Measurements from ENCODE around the gene PRKN. TPM values are rescaled to one million over a fixed set of nuclear protein-coding genes. Genes with fewer than 3 reads are reported as not detected.
A peak's percentile ranks its signal among the peaks of the same experiment; 100 is the strongest.

The PRKN gene
- total RNA-seq, 2 experiments from 2014 or later, result 0.63 TPM; not detected in 1

DNA sequence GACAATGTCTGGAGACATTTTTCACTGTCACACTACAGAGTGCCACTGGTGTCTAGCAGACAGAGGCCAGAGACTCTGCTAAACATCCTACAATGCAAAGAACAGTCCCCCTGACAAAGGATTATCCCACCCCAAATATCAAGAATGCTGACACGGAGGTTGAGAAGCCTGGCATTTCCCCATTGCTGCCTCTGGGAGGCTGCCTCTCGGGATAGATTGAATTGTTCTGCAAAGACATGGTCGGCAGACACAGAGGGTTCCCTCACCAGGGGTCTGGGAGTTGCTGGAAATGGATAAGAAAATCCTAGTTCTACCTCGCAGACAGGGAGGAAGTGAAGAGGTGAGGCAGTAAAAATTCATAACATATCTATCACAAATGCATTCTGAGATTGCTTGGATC is 1287.3 kb downstream of the PRKN start:
- no peaks in the 10 kb centered on the region for H3K36me3 Mint-ChIP-seq (ENCODE audit: low read depth)
- ChIA-PET CTCF (interaction anchor here (1.4 kb wide), 1 partner anchor 22 kb away, joined by 6 read pairs; no protein-coding TSS in a partner anchor), POLR2A (no interaction called here)
- H3K4me1 Mint-ChIP-seq (ENCODE audit: low read depth), result peaks cover 3% of the 10 kb centered on the region
- no peaks in the 10 kb centered on the region for H3K9me3 Mint-ChIP-seq (ENCODE audit: insufficient read depth)
- H3K27ac Mint-ChIP-seq, result no peak overlapping the region
- no peaks in the 10 kb centered on the region for H3K27me3 Mint-ChIP-seq (ENCODE audit: low read depth)
- no peak for DNase-seq
- ATAC-seq, result no peak
- H3K4me3 Mint-ChIP-seq, result no peak overlapping the region

DNA sequence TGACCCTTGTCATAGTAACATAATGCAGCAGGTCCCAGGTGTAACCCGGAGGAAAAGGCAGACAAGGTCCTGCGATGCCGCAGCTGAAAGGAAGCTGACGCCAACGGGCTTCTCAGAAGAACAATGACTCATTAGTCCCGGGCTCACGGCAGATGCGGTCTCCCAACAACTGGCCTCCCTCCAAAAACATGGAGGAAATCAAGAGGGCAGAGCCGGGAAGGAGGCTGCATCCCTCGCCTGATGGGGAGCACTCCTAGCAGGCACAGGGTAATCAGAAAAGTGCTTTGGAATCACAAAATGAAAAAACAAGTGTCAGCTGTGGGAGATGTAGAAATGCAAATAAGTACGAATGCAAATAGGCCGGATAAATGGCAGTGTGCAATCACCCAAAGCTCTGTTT is 1288.5 kb downstream of the PRKN start:
- H3K4me3 Mint-ChIP-seq, result no peak overlapping the region
- H3K4me1 Mint-ChIP-seq (ENCODE audit: low read depth), result no peaks in the 10 kb centered on the region
- peaks cover 2% of the 10 kb centered on the region for H3K27me3 Mint-ChIP-seq (ENCODE audit: low read depth)
- ChIA-PET POLR2A (no interaction called here), CTCF (interaction anchor here (0.8 to 1.4 kb wide), 2 partner anchors 21 to 65 kb away, joined by 3 to 6 read pairs; no protein-coding TSS in a partner anchor)
- DNase-seq (no peak), ATAC-seq (no peak)
- H3K9me3 Mint-ChIP-seq (ENCODE audit: insufficient read depth), result no peaks in the 10 kb centered on the region
- no peaks in the 10 kb centered on the region for H3K36me3 Mint-ChIP-seq (ENCODE audit: low read depth)
- peak overlapping the region; percentile 54 for H3K27ac Mint-ChIP-seq

DNA sequence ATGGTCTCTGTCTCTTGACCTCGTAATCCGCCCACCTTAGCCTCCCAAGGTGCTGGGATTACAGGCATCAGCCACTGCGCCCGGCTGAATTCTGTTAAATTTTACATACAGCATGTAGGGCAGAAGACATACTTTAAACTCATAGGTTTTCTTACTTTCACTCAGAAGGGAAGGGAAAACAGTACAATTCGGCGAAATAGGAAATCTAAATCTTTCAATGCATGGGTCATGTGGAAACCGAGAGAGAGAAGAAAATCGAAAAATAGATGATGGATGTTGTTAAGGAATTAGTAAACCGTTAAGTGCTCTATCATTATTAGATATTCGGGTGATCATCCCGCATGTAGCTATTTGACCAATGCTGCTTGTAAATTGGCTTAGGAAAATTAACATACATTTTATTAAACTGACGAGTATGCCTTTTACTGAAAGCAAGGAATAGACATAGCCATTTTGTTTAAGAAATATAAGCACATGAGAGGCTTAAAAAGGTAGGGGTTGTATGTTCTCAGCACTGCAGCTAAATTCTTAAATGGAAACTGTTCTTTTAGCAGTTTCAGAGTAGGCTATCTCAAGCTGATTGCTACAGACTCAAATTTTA is 1289.0 kb downstream of the PRKN start:
- Mint-ChIP-seq H3K27ac (no peak overlapping the region), H3K4me3 (no peak overlapping the region), H3K9me3 (ENCODE audit: insufficient read depth) (no peaks in the 10 kb centered on the region), H3K36me3 (ENCODE audit: low read depth) (no peaks in the 10 kb centered on the region), H3K27me3 (ENCODE audit: low read depth) (peaks cover 2% of the 10 kb centered on the region), H3K4me1 (ENCODE audit: low read depth) (no peaks in the 10 kb centered on the region)
- ChIA-PET POLR2A (no interaction called here), CTCF (interaction anchor here (1.4 to 2.2 kb wide), 2 partner anchors 20 kb away, joined by 6 to 7 read pairs; no protein-coding TSS in a partner anchor)
- DNase-seq (no peak), ATAC-seq (no peak)

DNA sequence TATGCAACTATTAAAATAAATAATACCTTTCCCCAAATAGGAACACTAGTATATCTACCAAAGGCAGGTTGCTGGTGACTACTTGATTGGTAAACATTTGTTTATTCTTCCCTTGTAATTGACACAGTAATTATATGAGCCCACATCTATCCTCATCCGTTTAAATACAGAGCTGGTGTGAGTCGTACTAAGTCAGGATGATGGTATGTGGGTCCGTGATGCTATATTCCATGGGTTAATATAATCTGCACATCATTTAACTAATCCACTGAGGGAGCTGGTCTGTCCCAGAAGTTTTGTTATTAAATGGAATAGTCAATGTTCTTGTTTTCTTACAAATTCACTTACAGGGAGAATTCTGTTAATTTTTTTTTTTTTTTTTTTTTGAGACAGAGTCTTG is 1289.7 kb downstream of the PRKN start:
- ATAC-seq (no peak), DNase-seq (no peak)
- Mint-ChIP-seq H3K9me3 (ENCODE audit: insufficient read depth) (no peaks in the 10 kb centered on the region), H3K27ac (no peak overlapping the region), H3K27me3 (ENCODE audit: low read depth) (peaks cover 2% of the 10 kb centered on the region), H3K4me1 (ENCODE audit: low read depth) (no peaks in the 10 kb centered on the region), H3K36me3 (ENCODE audit: low read depth) (no peaks in the 10 kb centered on the region), H3K4me3 (no peak overlapping the region)
- ChIA-PET POLR2A (no interaction called here), CTCF (interaction anchor here (2.2 kb wide), 1 partner anchor 19 kb away, joined by 7 read pairs; no protein-coding TSS in a partner anchor)

- peaks cover 2% of the 10 kb centered on the region for H3K27me3 Mint-ChIP-seq (ENCODE audit: low read depth)
- no peak for DNase-seq
- H3K4me3 Mint-ChIP-seq, result no peak overlapping the region
- ATAC-seq, result no peak
- H3K4me1 Mint-ChIP-seq (ENCODE audit: low read depth), result no peaks in the 10 kb centered on the region
- no peak overlapping the region for H3K27ac Mint-ChIP-seq
- CTCF ChIA-PET, result interaction anchor here (2.2 kb wide), 1 partner anchor 18 kb away, joined by 7 read pairs; no protein-coding TSS in a partner anchor
- POLR2A ChIA-PET, result no interaction called here
- no peaks in the 10 kb centered on the region for H3K36me3 Mint-ChIP-seq (ENCODE audit: low read depth)
- no peaks in the 10 kb centered on the region for H3K9me3 Mint-ChIP-seq (ENCODE audit: insufficient read depth)
Measured at GRCh38 chr6:161436106-161436876, 1291.3 kb downstream of the PRKN start.

DNA sequence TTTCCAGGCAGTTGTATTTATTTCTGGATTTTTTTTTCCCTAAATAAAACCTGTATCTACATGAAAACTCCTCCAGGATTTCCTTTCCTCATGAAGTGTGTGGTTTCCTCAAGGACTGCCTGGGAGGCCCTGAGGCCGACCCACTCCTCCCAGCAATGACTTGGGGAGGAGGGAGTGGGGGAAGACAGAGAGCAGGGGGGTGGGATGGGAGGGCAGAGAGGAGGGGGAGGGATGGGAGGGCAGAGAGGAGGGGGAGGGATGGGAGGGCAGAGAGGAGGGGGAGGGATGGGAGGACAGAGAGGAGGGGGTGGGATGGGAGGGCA is 1291.9 kb downstream of the PRKN start:
- no peaks in the 10 kb centered on the region for H3K36me3 Mint-ChIP-seq (ENCODE audit: low read depth)
- DNase-seq (no peak), ATAC-seq (no peak)
- no peak overlapping the region for H3K4me3 Mint-ChIP-seq
- ChIA-PET CTCF (no interaction called here), POLR2A (no interaction called here)
- no peaks in the 10 kb centered on the region for H3K9me3 Mint-ChIP-seq (ENCODE audit: insufficient read depth)
- H3K4me1 Mint-ChIP-seq (ENCODE audit: low read depth), result no peaks in the 10 kb centered on the region
- H3K27me3 Mint-ChIP-seq (ENCODE audit: low read depth), result peaks cover 2% of the 10 kb centered on the region
- H3K27ac Mint-ChIP-seq, result no peak overlapping the region

GRCh38 chr6:161434921-161435747 is 1292.4 kb downstream of the PRKN start:
- POLR2A ChIA-PET, result no interaction called here
- CTCF ChIA-PET, result no interaction called here
- DNase-seq (no peak), ATAC-seq (no peak)
- Mint-ChIP-seq H3K27ac (no peak overlapping the region), H3K36me3 (ENCODE audit: low read depth) (no peaks in the 10 kb centered on the region), H3K9me3 (ENCODE audit: insufficient read depth) (no peaks in the 10 kb centered on the region), H3K27me3 (ENCODE audit: low read depth) (peaks cover 2% of the 10 kb centered on the region), H3K4me3 (no peak overlapping the region), H3K4me1 (ENCODE audit: low read depth) (no peaks in the 10 kb centered on the region)

GRCh38 chr6:161434350-161434749 is 1293.2 kb downstream of the PRKN start:
- ChIA-PET POLR2A (no interaction called here), CTCF (no interaction called here)
- H3K4me3 Mint-ChIP-seq, result no peak overlapping the region
- H3K9me3 Mint-ChIP-seq (ENCODE audit: insufficient read depth), result no peaks in the 10 kb centered on the region
- no peak for ATAC-seq
- peaks cover 2% of the 10 kb centered on the region for H3K27me3 Mint-ChIP-seq (ENCODE audit: low read depth)
- H3K27ac Mint-ChIP-seq, result no peak overlapping the region
- no peaks in the 10 kb centered on the region for H3K36me3 Mint-ChIP-seq (ENCODE audit: low read depth)
- H3K4me1 Mint-ChIP-seq (ENCODE audit: low read depth), result no peaks in the 10 kb centered on the region
- no peak for DNase-seq

DNA sequence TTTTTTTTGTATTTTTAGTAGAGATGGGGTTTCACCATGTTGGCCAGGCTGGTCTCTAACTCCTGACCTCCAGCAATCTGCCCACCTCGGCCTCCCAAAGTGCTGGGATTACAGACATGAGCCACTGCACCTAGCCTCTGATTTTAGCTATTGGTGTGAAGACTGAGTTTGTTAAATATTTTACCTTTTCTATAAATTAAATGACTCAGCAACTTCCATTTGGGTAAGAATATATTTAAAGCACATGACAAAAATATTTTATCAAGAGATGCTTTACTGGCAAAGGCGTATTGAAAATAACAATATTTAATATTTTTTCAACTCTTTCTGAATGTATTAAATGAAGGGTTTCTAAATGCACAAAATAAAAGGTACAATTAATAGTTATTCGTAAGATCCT is 1295.0 kb downstream of the PRKN start:
- ChIA-PET CTCF (no interaction called here), POLR2A (no interaction called here)
- no peaks in the 10 kb centered on the region for H3K36me3 Mint-ChIP-seq (ENCODE audit: low read depth)
- H3K27ac Mint-ChIP-seq, result no peak overlapping the region
- H3K27me3 Mint-ChIP-seq (ENCODE audit: low read depth), result peaks cover 2% of the 10 kb centered on the region
- no peak overlapping the region for H3K4me3 Mint-ChIP-seq
- no peak for DNase-seq
- no peaks in the 10 kb centered on the region for H3K4me1 Mint-ChIP-seq (ENCODE audit: low read depth)
- no peaks in the 10 kb centered on the region for H3K9me3 Mint-ChIP-seq (ENCODE audit: insufficient read depth)
- no peak for ATAC-seq

DNA sequence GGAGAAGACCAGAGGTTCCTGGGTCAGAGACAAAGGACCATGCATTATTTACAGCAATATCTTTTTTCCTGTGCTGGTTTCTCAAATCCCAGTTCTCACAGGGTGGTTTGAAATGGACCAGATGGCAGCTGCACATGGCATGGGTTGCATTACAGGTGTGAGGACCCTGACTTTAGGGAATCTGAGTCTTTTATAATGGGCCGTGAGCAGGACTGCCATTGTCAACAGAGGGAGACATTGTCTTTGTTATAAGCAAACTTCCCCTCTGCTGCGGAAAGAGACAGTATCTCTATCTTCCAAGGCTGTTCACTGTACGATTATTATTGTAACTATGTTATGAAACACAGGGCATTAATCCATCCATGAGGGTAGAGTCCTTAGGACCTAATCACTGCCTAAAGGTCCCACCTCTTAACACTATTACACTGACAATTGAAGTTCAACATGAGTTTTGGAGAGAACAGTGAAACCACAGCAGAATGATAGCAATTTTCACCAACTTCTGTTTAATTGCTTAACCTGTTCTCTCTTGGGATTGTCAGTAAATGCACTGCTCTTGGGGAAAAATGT is 1297.6 kb downstream of the PRKN start:
- no peaks in the 10 kb centered on the region for H3K4me1 Mint-ChIP-seq (ENCODE audit: low read depth)
- POLR2A ChIA-PET, result no interaction called here
- no peaks in the 10 kb centered on the region for H3K27me3 Mint-ChIP-seq (ENCODE audit: low read depth)
- ATAC-seq (no peak), DNase-seq (no peak)
- H3K36me3 Mint-ChIP-seq (ENCODE audit: low read depth), result no peaks in the 10 kb centered on the region
- H3K27ac Mint-ChIP-seq, result no peak overlapping the region
- H3K9me3 Mint-ChIP-seq (ENCODE audit: insufficient read depth), result no peaks in the 10 kb centered on the region
- H3K4me3 Mint-ChIP-seq, result no peak overlapping the region
- CTCF ChIA-PET, result interaction anchor here (3.7 kb wide), 1 partner anchor 12 kb away, joined by 16 read pairs; no protein-coding TSS in a partner anchor

DNA sequence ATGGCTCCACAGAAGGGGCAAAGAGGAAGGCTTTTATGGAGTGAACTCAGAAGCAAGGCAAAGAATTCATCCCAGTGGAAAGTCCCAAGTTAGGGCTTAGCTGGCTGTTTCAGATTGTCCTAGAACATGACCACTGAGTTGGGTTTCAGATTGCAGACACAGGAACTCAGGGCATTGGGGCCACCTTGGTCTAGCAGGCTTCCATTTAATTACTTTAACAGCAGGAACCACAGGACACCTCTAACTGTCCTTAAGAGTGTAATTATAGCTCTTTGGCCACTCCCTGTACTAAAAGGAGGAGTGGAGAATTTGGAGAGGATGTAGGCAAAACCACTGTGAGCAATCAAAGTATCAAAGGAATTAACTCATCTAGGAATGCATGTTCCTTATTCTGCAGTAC is 1303.1 kb downstream of the PRKN start:
- Mint-ChIP-seq H3K4me3 (no peak overlapping the region), H3K4me1 (ENCODE audit: low read depth) (no peaks in the 10 kb centered on the region), H3K36me3 (ENCODE audit: low read depth) (no peaks in the 10 kb centered on the region), H3K27ac (no peak overlapping the region), H3K27me3 (ENCODE audit: low read depth) (peaks cover 2% of the 10 kb centered on the region), H3K9me3 (ENCODE audit: insufficient read depth) (no peaks in the 10 kb centered on the region)
- ChIA-PET CTCF (no interaction called here), POLR2A (no interaction called here)
- DNase-seq (no peak), ATAC-seq (no peak)

Data from activated CD8-positive, alpha-beta T cell treated with anti-CD3 and anti-CD28 coated beads, Interleukin-2, amount 10 ng/mL, durations not matched to agents 7 days and 5 days (primary cell).